ENCODE data around the gene TTLL3.
A peak's percentile ranks its signal among the peaks of the same experiment; 100 is the strongest.
"Not testable (repeated sequence)": the region's sequence is repeated elsewhere in the genome, so short reads cannot be mapped to it uniquely, and the experiment has no call there.

Gene TTLL3

GRCh38 chr3:9809615-9810432 lies at the start of gene TTLL3:
Gene TTLL3, plus strand, starts transcription at chr3:9810262. Its CDS starts 400 bp downstream, at chr3:9810662.
- DNase-seq = peak; percentile 54

- DNase-seq = no peak
Observed at GRCh38 chr3:9760779-9761505, 49.1 kb upstream of the TTLL3 start.

GRCh38 chr3:9761919-9762318 lies 48.1 kb upstream of the TTLL3 start:
- DNase-seq = no peak

GRCh38 chr3:9762871-9763270 lies 47.2 kb upstream of the TTLL3 start:
- DNase-seq = no peak

- DNase-seq = no peak
Observed at GRCh38 chr3:9765865-9766264, 44.2 kb upstream of the TTLL3 start.

GRCh38 chr3:9767418-9767817 lies 42.6 kb upstream of the TTLL3 start:
- DNase-seq = no peak

GRCh38 chr3:9768141-9768775 lies 41.8 kb upstream of the TTLL3 start:
- DNase-seq = no peak

GRCh38 chr3:9769012-9769411 lies 41.0 kb upstream of the TTLL3 start:
- DNase-seq = no peak

GRCh38 chr3:9769426-9770275 lies 40.4 kb upstream of the TTLL3 start, which contains the start of gene CAMK1:
Gene CAMK1, minus strand, starts transcription at chr3:9769947. Its CDS starts 2,198 bp downstream, at chr3:9767749.
- peak; percentile 40 for DNase-seq

- no peak for DNase-seq
Observed at GRCh38 chr3:9770276-9770812, 39.7 kb upstream of the TTLL3 start.

GRCh38 chr3:9771007-9771406 lies 39.1 kb upstream of the TTLL3 start:
- DNase-seq = not testable (repeated sequence)

- DNase-seq = no peak
Observed at GRCh38 chr3:9776896-9777693, 33.0 kb upstream of the TTLL3 start.

- DNase-seq = no peak
Observed at GRCh38 chr3:9777694-9778021, 32.4 kb upstream of the TTLL3 start.

GRCh38 chr3:9778143-9779074 lies 31.7 kb upstream of the TTLL3 start:
- no peak for DNase-seq

- DNase-seq = no peak
Observed at GRCh38 chr3:9779075-9779593, 30.9 kb upstream of the TTLL3 start.

GRCh38 chr3:9779721-9780457 lies 30.2 kb upstream of the TTLL3 start:
- no peak for DNase-seq

- DNase-seq = no peak
Observed at GRCh38 chr3:9780458-9780812, 29.6 kb upstream of the TTLL3 start.

- no peak for DNase-seq
Observed at GRCh38 chr3:9780910-9781309, 29.2 kb upstream of the TTLL3 start.

GRCh38 chr3:9781551-9781950 lies 28.5 kb upstream of the TTLL3 start:
- DNase-seq = no peak

All from NCI-H2171 treated with DMSO at 0.1 percent for 48 hours (cell line).